Gastrocnemius medialis (tissue), 4 donors: ENCODE measurements around the gene RARRES1.

Experiments
- CTCF ChIP-seq, 5 experiments: fragments of 450-650 bp in 3 of 5; fragments of 200-600 bp in 2 of 5; sonication (generic) in 2 of 5; IDR thresholded peaks in 4 of 5; conservative IDR thresholded peaks in 1 of 5; 1 replicate in 4 of 5; 2 replicates in 1 of 5; pipeline ENCODE4 v1.5.1; 2016 to 2019; ENCODE audit warnings: antibody characterized with exemption in 5 of 5, mild to moderate bottlenecking in 3 of 5, moderate library complexity in 3 of 5
- POLR2A ChIP-seq, 2 donors: fragments of 450-650 bp; IDR thresholded peaks; one replicate each; pipeline ENCODE4 v1.6.1; 2017; ENCODE audit warnings: antibody characterized with exemption in 2 of 2, mild to moderate bottlenecking in 2 of 2, moderate library complexity in 2 of 2

GRCh38 chr3:158700559-158700958, 31.7 kb downstream of the RARRES1 start:
- TF ChIP-seq CTCF (IDR thresholded peaks at IDR 0.05 in 4 of 5, conservative IDR thresholded peaks at IDR 0.05 in 1 of 5) = no peak
- TF ChIP-seq POLR2A (IDR thresholded peaks at IDR 0.05) = no peak
